ENCODE measurements around the gene PLCH2. TPM values are rescaled to one million over a fixed set of nuclear protein-coding genes. Genes with fewer than 3 reads are reported as not detected.

The PLCH2 gene
- total RNA-seq, 1 donor from 2014 or later = 0.92 TPM

GRCh38 chr1:2502661-2503553 lies 26.8 kb downstream of the PLCH2 start:
- H3K27me3 ChIP-seq (ENCODE audit: control insufficient read depth, insufficient read depth, low read length) = peaks cover 47% of the 10 kb centered on the region
- no peak for DNase-seq (ENCODE audit: low read depth)
- no peaks in the 10 kb centered on the region for H3K36me3 ChIP-seq (ENCODE audit: control insufficient read depth, insufficient read depth, low read length)
- H3K4me3 ChIP-seq (ENCODE audit: low read depth, low read length) = no peak overlapping the region
- TF ChIP-seq CTCF (IDR thresholded peaks at IDR 0.05; ENCODE audit: insufficient read depth, low read length, poor library complexity, severe bottlenecking) = no peak

GRCh38 chr1:2503554-2504224 lies 27.6 kb downstream of the PLCH2 start:
- no peak for TF ChIP-seq CTCF (IDR thresholded peaks at IDR 0.05; ENCODE audit: insufficient read depth, low read length, poor library complexity, severe bottlenecking)
- peaks cover 47% of the 10 kb centered on the region for H3K27me3 ChIP-seq (ENCODE audit: control insufficient read depth, insufficient read depth, low read length)
- no peaks in the 10 kb centered on the region for H3K36me3 ChIP-seq (ENCODE audit: control insufficient read depth, insufficient read depth, low read length)
- DNase-seq (ENCODE audit: low read depth) = no peak
- no peak overlapping the region for H3K4me3 ChIP-seq (ENCODE audit: low read depth, low read length)

GRCh38 chr1:2504225-2504948 lies 28.3 kb downstream of the PLCH2 start:
- Histone ChIP-seq H3K27me3 (ENCODE audit: control insufficient read depth, insufficient read depth, low read length) (peaks cover 47% of the 10 kb centered on the region), H3K36me3 (ENCODE audit: control insufficient read depth, insufficient read depth, low read length) (no peaks in the 10 kb centered on the region), H3K4me3 (ENCODE audit: low read depth, low read length) (no peak overlapping the region)
- DNase-seq (ENCODE audit: low read depth) = no peak
- no peak for TF ChIP-seq CTCF (IDR thresholded peaks at IDR 0.05; ENCODE audit: insufficient read depth, low read length, poor library complexity, severe bottlenecking)

GRCh38 chr1:2504949-2505272 lies 28.8 kb downstream of the PLCH2 start:
- no peak for TF ChIP-seq CTCF (IDR thresholded peaks at IDR 0.05; ENCODE audit: insufficient read depth, low read length, poor library complexity, severe bottlenecking)
- no peak overlapping the region for H3K4me3 ChIP-seq (ENCODE audit: low read depth, low read length)
- no peak for DNase-seq (ENCODE audit: low read depth)
- peaks cover 47% of the 10 kb centered on the region for H3K27me3 ChIP-seq (ENCODE audit: control insufficient read depth, insufficient read depth, low read length)
- H3K36me3 ChIP-seq (ENCODE audit: control insufficient read depth, insufficient read depth, low read length) = no peaks in the 10 kb centered on the region

GRCh38 chr1:2505461-2505994 lies 29.4 kb downstream of the PLCH2 start:
- H3K4me3 ChIP-seq (ENCODE audit: low read depth, low read length) = no peak overlapping the region
- no peak for DNase-seq (ENCODE audit: low read depth)
- no peak for TF ChIP-seq CTCF (IDR thresholded peaks at IDR 0.05; ENCODE audit: insufficient read depth, low read length, poor library complexity, severe bottlenecking)
- H3K27me3 ChIP-seq (ENCODE audit: control insufficient read depth, insufficient read depth, low read length) = peaks cover 47% of the 10 kb centered on the region
- H3K36me3 ChIP-seq (ENCODE audit: control insufficient read depth, insufficient read depth, low read length) = no peaks in the 10 kb centered on the region

All from kidney epithelial cell (primary cell).